Heart left ventricle (tissue), 13 donors: Measurements from ENCODE around the gene TRMT1.

Experiments
- CTCF ChIP-seq, 12 donors: fragments of 200-600 bp; sonication (generic) in 4 of 12; IDR thresholded peaks; one replicate each; pipeline versions ENCODE4 v1.5.0 to v1.8.0; 2018 to 2022; ENCODE audit warnings: antibody characterized with exemption in 12 of 12, mild to moderate bottlenecking in 5 of 12
- POLR2A ChIP-seq, 2 donors: fragments of 450-650 bp; IDR thresholded peaks; one replicate each; pipeline ENCODE4 v1.6.1; 2017; ENCODE audit warnings: antibody characterized with exemption in 2 of 2, mild to moderate bottlenecking in 2 of 2, moderate library complexity in 2 of 2
- donor health status: ischemic (EF 13 %, LVEDD 7.1; RV severe dilation, severe dysfunction).
- donor health status: DM: no; HTN: yes; CAD: no.
- donor health status: DM: no; HTN: no; CAD: no.
- donor health status: ischemic (EF 25% LVEDD 6.9; RV normal size, moderate dysfunction).
- donor health status: ischemic (EF 25% LVEDD 5.7; RV mildly dilated, moderate dysfunction).
- donor health status: ischemic (EF 35%, LVEDD 5.7; RV mildly dilated, moderate dysfunction).
- donor health status: nonischemic (EF 11% LVEDD 7.7; RV severe dilation, severe dysfunction).
- donor health status: DM: yes; HTN: yes; CAD: no.
- donor health status: PGD.
- donor health status: ischemic (EF 29% LVEDD 5.4; RV normal size, mild dysfunction).
- donor health status: nonischemic (EF 23%, LVEDD 6.1; RV moderate dilation, normal function).

- no peak for TF ChIP-seq CTCF (IDR thresholded peaks at IDR 0.05)
- TF ChIP-seq POLR2A (IDR thresholded peaks at IDR 0.05): no peak
Measured at GRCh38 chr19:13128583-13128982, 12.0 kb upstream of the TRMT1 start.
